ENCODE measurements around the gene PPIP5K2. TPM values are rescaled to one million over a fixed set of nuclear protein-coding genes. Genes with fewer than 3 reads are reported as not detected.

PPIP5K2 gene
- total RNA-seq, 4 donors from 2014 or later = 17.0 to 51.2 (median 31.7) TPM

DNA sequence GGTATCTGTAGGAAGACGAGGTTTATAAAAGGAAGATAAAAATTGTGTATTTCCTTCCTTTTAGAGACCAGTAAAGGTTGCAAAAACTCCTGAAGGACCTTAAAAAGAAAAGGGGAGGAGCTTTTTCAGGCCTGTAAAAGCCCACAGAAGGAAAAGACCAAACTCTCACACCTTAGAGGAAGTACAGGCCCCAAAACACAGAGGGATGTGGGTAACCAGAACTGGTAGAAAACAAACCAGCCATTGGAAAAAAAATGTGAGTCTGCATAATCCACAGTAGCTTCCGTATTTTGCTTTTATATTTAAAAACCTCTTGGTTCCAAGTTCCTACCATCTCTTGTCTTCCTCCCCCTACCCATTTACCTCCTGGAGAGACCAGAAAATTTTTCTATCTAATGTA lies 8.6 kb upstream of the PPIP5K2 start:
- Histone ChIP-seq H3K4me3 (no peak overlapping the region), H3K27me3 (no peaks in the 10 kb centered on the region), H3K9me3 (no peaks in the 10 kb centered on the region), H3K4me1 (no peaks in the 10 kb centered on the region), H3K36me3 (peaks cover 0 to 7% (median 0%) of the 10 kb centered on the region in 3 donors), H3K27ac (no peak overlapping the region)
- TF ChIP-seq, protein P1, sequence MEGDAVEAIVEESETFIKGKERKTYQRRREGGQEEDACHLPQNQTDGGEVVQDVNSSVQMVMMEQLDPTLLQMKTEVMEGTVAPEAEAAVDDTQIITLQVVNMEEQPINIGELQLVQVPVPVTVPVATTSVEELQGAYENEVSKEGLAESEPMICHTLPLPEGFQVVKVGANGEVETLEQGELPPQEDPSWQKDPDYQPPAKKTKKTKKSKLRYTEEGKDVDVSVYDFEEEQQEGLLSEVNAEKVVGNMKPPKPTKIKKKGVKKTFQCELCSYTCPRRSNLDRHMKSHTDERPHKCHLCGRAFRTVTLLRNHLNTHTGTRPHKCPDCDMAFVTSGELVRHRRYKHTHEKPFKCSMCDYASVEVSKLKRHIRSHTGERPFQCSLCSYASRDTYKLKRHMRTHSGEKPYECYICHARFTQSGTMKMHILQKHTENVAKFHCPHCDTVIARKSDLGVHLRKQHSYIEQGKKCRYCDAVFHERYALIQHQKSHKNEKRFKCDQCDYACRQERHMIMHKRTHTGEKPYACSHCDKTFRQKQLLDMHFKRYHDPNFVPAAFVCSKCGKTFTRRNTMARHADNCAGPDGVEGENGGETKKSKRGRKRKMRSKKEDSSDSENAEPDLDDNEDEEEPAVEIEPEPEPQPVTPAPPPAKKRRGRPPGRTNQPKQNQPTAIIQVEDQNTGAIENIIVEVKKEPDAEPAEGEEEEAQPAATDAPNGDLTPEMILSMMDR (IDR thresholded peaks at IDR 0.05) = no peak
- TF ChIP-seq POLR2A (IDR thresholded peaks at IDR 0.05) = no peak
- DNase-seq = peak in 2 of 3 donors; percentile 24 to 51

DNA sequence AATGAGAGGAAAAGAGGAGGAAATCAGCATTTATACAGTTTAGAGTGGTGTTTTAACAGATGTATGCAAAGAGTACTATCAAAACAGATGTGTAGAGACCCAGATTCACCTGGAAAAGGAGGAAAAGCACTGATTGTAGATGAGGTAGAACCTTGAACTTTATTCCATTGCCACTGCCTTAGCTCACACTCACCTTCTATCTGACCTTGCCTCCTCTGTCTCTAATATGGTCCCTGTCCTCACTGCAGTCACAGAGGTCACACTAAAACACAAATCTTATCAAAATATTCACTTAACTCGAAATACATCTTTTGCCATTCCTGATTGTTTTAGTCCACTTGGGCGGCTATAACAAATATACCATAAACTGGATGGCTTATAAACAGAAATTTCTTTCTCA lies 7.2 kb upstream of the PPIP5K2 start:
- no peak for DNase-seq
- no peaks in the 10 kb centered on the region for H3K27me3 ChIP-seq
- peaks cover 0 to 1% (median 0%) of the 10 kb centered on the region in 3 donors for H3K36me3 ChIP-seq
- H3K27ac ChIP-seq = no peak overlapping the region
- no peak overlapping the region for H3K4me3 ChIP-seq
- no peaks in the 10 kb centered on the region for H3K4me1 ChIP-seq
- no peaks in the 10 kb centered on the region for H3K9me3 ChIP-seq
- TF ChIP-seq, protein P1 (IDR thresholded peaks at IDR 0.05) = no peak
- no peak for TF ChIP-seq POLR2A (IDR thresholded peaks at IDR 0.05)

DNA sequence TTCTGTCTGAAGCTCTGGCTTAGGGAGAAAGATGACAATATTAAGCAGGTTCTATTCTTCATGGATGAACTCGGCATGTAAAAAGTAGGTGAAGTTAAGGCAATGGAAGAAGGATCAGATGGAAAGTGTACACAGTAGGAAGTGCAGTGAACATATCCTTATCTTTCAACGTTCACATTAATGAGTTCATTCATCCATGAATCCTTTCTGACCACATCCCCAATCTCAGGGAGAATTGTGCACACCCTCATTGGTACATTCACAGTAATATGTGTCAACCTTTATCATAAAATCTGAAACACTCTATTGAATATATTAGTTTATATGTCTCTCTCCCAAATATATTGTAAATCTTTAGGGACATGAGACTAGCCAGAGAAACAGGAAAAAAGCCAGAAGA lies 5.7 kb upstream of the PPIP5K2 start:
- Histone ChIP-seq H3K27me3 (no peaks in the 10 kb centered on the region), H3K9me3 (no peaks in the 10 kb centered on the region), H3K4me1 (no peaks in the 10 kb centered on the region), H3K4me3 (no peak overlapping the region), H3K27ac (no peak overlapping the region), H3K36me3 (no peaks in the 10 kb centered on the region)
- no peak for DNase-seq
- no peak for TF ChIP-seq POLR2A (IDR thresholded peaks at IDR 0.05)
- TF ChIP-seq, protein P1 (IDR thresholded peaks at IDR 0.05) = no peak

DNA sequence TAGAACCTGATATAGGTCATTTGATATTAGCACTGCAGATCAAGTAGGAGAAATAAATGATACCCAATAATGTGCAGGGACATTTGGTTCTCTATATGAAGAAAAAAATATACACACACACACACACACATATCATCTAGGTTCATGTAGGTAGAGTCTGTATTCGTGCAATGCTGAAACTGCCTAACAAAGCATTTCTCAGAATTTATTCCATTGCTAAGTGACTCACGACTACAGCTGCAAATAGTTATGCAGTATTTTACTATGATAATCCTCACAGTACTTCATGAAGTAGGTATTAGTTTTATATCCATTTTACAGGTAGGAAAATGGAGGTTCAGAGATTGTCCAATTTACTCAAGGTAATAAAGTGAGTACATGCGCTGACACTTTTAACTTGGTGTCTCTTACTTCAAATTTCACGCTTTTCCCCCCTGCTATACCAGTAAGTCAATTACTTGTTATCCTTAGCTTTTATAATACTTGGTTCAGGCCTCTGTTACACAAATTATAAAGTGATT lies 2.6 kb upstream of the PPIP5K2 start:
- Histone ChIP-seq H3K27ac (no peak overlapping the region), H3K27me3 (no peaks in the 10 kb centered on the region), H3K4me1 (peaks cover 0 to 13% (median 0%) of the 10 kb centered on the region in 4 donors), H3K9me3 (no peaks in the 10 kb centered on the region), H3K4me3 (no peak overlapping the region), H3K36me3 (no peaks in the 10 kb centered on the region)
- DNase-seq = no peak
- no peak for TF ChIP-seq POLR2A (IDR thresholded peaks at IDR 0.05)
- TF ChIP-seq, protein P1 (IDR thresholded peaks at IDR 0.05) = no peak

- Histone ChIP-seq H3K4me1 (peaks cover 0 to 23% (median 0%) of the 10 kb centered on the region in 4 donors), H3K27me3 (no peaks in the 10 kb centered on the region), H3K9me3 (no peaks in the 10 kb centered on the region), H3K27ac (peak overlapping the region; percentile 84 to 97 (median 92)), H3K4me3 (peak overlapping the region; percentile 64 to 84 (median 74)), H3K36me3 (no peaks in the 10 kb centered on the region)
- TF ChIP-seq, protein P1 (IDR thresholded peaks at IDR 0.05) = no peak
- TF ChIP-seq POLR2A (IDR thresholded peaks at IDR 0.05) = no peak
- DNase-seq = no peak
Measured at GRCh38 chr5:103119070-103119764, 884 bp upstream of the PPIP5K2 start.
